SK-N-SH treated with all-trans-retinoic acid at 6 μM for 48 hours (cell line): Measurements from ENCODE around the gene HOXC5.

Source experiments
- ATAC-seq: fragments of 200-7000 bp; cut with Tn5 transposase; 3 replicates; pipeline ENCODE4 v1.9.1; 2020; ENCODE audit warnings: mild to moderate bottlenecking, moderate library complexity
- ARNTL ChIP-seq: fragments of 450-650 bp; formaldehyde crosslinking; IDR thresholded peaks from 2 replicates; pipeline ENCODE4 v1.5.0; 2020; ENCODE audit warnings: low read depth, mild to moderate bottlenecking, moderate library complexity, borderline replicate concordance
- BACH2 ChIP-seq: fragments of 250-450 bp; sonication (Bioruptor Pico); IDR thresholded peaks from 2 replicates; pipeline ENCODE4 v1.9.0; 2021; ENCODE audit warnings: mild to moderate bottlenecking, borderline replicate concordance
- CSDC2 ChIP-seq: fragments of 250-450 bp; sonication (Bioruptor Pico); IDR thresholded peaks from 2 replicates; pipeline ENCODE4 v1.5.0; 2020; ENCODE audit warnings: mild to moderate bottlenecking, moderate library complexity
- CSRNP3 ChIP-seq: fragments of 250-450 bp; sonication (Bioruptor Pico); IDR thresholded peaks from 2 replicates; pipeline ENCODE4 v1.5.1; 2021; ENCODE audit warnings: mild to moderate bottlenecking, moderate library complexity
- ESRRG ChIP-seq: fragments of 250-450 bp; sonication (Bioruptor Pico); IDR thresholded peaks from 2 replicates; pipeline ENCODE4 v1.6.1; 2021; ENCODE audit warnings: mild to moderate bottlenecking
- GLIS3 ChIP-seq: fragments of 250-450 bp; sonication (Bioruptor Pico); IDR thresholded peaks from 2 replicates; pipeline ENCODE4 v1.5.0; 2020; ENCODE audit warnings: mild to moderate bottlenecking, moderate library complexity
- ISL1 ChIP-seq: fragments of 250-450 bp; sonication (Bioruptor Pico); IDR thresholded peaks from 2 replicates; pipeline ENCODE4 v2.1.2; 2022; ENCODE audit warnings: mild to moderate bottlenecking, moderate library complexity
- PATZ1 ChIP-seq: fragments of 250-450 bp; sonication (Bioruptor Pico); IDR thresholded peaks from 2 replicates; pipeline ENCODE4 v1.8.0; 2020; ENCODE audit warnings: mild to moderate bottlenecking, moderate library complexity, borderline replicate concordance
- PPARA ChIP-seq: fragments of 250-450 bp; sonication (Bioruptor Pico); IDR thresholded peaks from 2 replicates; pipeline ENCODE4 v1.5.0; 2020; ENCODE audit warnings: mild to moderate bottlenecking, borderline replicate concordance
- RARB ChIP-seq: fragments of 250-450 bp; sonication (Bioruptor Pico); IDR thresholded peaks from 2 replicates; pipeline ENCODE4 v1.8.0; 2021; ENCODE audit warnings: mild to moderate bottlenecking, moderate library complexity
- TCF4 ChIP-seq: fragments of 250-450 bp; sonication (Bioruptor Pico); IDR thresholded peaks from 2 replicates; pipeline ENCODE4 v1.8.0; 2021; ENCODE audit warnings: mild to moderate bottlenecking, moderate library complexity, borderline replicate concordance
- TOX ChIP-seq: fragments of 250-450 bp; sonication (Bioruptor Pico); IDR thresholded peaks from 2 replicates; pipeline ENCODE4 v1.8.0; 2021; ENCODE audit warnings: mild to moderate bottlenecking, moderate library complexity, borderline replicate concordance
- TSHZ2 ChIP-seq: fragments of 250-450 bp; sonication (Bioruptor Pico); IDR thresholded peaks from 2 replicates; pipeline ENCODE4 v1.5.0; 2020; ENCODE audit warnings: mild to moderate bottlenecking, moderate library complexity
- ZC3H10 ChIP-seq: fragments of 250-450 bp; sonication (Bioruptor Pico); IDR thresholded peaks from 2 replicates; pipeline ENCODE4 v1.5.1; 2021; ENCODE audit warnings: mild to moderate bottlenecking, moderate library complexity
- ZFP3 ChIP-seq: fragments of 250-450 bp; sonication (Bioruptor Pico); IDR thresholded peaks from 2 replicates; pipeline ENCODE4 v1.5.0; 2020; ENCODE audit warnings: mild to moderate bottlenecking, moderate library complexity
- ZFP30 ChIP-seq: fragments of 450-650 bp; formaldehyde crosslinking; IDR thresholded peaks from 2 replicates; pipeline ENCODE4 v1.5.0; 2022; ENCODE audit warnings: mild to moderate bottlenecking, moderate library complexity
- ZNF565 ChIP-seq: fragments of 450-650 bp; formaldehyde crosslinking; conservative IDR thresholded peaks from 2 replicates; pipeline ENCODE4 v1.5.0; 2020; ENCODE audit warnings: low read depth, mild to moderate bottlenecking, moderate library complexity
- ZNF70 ChIP-seq: fragments of 450-650 bp; formaldehyde crosslinking; IDR thresholded peaks from 2 replicates; pipeline ENCODE4 v1.5.0; 2020; ENCODE audit warnings: mild to moderate bottlenecking, moderate library complexity
- ZNF8 ChIP-seq: fragments of 450-650 bp; formaldehyde crosslinking; IDR thresholded peaks from 2 replicates; pipeline ENCODE4 v1.5.0; 2020; ENCODE audit warnings: mild to moderate bottlenecking, moderate library complexity

The HOXC5 gene

DNA sequence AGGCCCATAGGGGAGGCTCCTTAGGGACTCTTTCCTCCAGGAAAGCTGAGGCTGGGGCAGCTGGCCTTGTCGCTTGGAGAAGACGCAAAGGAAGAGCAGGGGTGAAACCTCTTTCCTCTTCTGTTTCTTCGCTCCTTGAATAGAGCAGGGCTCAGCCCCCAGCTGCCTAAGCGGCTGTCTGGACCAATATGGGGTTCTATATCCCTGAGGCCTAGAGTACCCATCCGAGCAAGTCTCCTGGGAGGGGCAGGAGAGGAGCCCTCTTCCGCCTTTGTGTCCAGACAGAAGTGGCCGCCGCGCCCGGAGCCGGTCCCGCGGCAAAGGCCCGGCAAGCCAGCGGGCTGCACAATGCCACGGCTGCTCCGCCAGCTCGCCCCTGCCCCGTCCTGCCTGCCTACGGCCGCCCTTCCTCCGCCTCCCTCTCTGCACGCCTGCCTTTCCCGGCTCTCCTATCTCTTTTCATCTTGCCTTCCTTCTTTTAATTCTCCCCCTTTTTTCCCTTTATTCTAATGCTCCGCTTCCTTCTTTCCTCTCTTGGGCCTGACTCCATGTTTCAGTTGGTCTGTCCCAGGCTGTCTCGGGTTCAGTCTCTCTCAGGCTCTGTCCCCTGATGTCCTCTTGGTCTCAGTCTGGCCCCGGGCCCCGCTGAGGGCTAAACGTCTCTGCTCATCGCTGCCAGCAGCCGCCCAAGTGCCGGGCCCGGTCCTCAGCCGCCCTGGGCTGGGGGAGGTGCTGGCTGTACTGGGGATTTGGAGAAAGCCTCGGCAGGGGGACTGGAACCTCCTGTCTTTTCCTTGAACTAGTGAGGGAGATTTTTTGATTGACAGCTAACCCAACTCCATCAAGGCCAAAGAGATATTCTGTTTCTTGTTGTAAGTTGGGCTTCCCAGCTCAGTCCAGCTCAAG lies 35.4 kb upstream of the HOXC5 start (continued):
- TF ChIP-seq BACH2, result no peak
- no peak for TF ChIP-seq TCF4
- no peak for TF ChIP-seq GLIS3
- no peak for TF ChIP-seq ZNF565 (CRISPR knock-in tag)
- TF ChIP-seq ESRRG (CRISPR knock-in tag), result no peak

DNA sequence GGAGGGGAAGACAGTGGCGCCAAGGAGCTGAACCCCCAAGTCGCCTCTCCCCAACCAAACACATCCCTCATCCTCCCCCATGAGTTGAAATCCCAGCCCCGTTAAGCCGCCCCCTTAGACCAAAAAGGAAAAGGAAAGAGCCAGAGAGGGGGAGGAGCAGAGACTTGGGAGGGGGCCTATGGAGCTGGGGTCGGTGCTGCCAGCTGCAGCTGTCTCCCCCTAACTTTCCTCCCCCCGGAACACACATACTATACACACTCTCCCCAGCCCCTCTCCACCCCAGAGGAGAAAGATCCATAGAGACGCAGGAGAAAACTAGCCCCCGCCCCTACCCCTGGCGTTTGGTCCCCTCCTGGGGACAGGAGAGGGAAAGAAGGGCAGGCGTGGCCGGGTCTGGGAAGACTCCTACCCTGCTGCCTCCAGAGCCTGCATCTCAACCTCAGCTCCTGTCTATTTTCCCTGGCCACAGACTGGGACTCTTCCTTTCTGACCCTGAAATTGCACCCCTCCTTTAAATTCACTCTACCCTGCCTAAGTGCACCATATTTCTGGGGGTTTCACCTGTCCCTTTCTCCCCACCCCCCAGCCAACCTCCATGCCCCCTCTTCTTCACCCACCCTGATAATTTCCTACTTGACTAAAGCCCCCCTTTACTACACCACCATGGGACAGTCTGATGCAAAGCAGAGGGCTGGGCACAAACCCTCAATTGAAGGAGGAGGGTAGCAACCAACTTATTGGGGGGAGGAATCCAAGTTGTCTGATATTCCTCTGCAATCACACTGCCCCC lies 34.5 kb upstream of the HOXC5 start:
- TF ChIP-seq BACH2 (no peak), ZC3H10 (no peak), CSDC2 (CRISPR knock-in tag) (no peak), PPARA (CRISPR knock-in tag) (no peak), ZNF70 (no peak)
- no peak for ATAC-seq

DNA sequence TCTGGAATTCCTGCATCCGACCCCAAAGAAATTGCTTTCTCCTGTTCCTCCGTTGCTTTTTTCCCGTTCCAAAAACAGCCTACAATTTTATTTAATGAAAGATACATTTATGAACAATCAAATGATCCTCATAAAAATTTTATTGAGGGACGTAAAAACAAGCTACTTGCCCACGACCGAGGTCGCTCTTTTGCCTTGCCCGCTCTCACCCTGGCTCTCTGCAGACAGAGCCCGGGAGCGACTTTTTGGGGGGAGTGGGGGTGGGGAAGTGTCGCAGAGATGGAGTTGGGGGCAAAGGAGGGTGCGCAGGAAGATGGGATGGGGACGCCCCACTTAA lies 34.0 kb upstream of the HOXC5 start:
- ATAC-seq, result no peak

DNA sequence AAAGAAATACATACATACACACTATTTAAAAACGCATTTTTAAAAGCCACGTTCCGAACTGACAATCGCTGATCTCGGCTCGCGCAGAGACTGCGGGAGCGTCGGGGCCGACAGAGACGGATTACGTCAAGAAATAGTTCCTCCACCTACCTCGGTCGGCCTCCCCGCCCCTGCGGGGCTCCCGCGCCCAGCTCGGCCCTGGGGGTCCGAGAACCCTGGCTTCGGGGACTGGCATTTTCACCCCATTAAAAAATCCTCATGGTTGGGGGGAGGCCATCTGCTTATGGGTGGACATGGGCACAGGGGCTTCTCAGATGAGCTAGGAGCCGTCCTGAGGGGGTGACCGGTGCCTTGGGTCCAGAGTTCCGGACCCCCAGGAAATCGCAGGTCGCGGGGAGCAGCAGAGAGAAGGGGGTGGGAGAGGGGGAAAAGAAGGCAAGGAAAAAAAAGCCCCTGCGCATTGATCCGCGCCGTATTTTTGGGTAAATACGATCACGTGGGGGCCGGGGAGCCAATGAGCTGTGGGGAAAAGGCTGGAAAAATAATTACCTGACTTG lies 33.2 kb upstream of the HOXC5 start:
- peak; percentile 64 for ATAC-seq
- TF ChIP-seq PATZ1 (CRISPR knock-in tag) (0 out of 2 replicates have a peak, but pooled peaks have one; percentile 12), ZFP3 (peak; percentile 72), ZNF70 (no peak), CSDC2 (CRISPR knock-in tag) (no peak)

More for the DNA sequence above, 34.0 kb upstream of the HOXC5 start:
- no peak for TF ChIP-seq ZFP30 (CRISPR knock-in tag)
- TF ChIP-seq ISL1 (CRISPR knock-in tag), result no peak
- no peak for TF ChIP-seq RARB (CRISPR knock-in tag)
- TF ChIP-seq TCF4, result no peak
- TF ChIP-seq ZNF565 (CRISPR knock-in tag), result no peak
- TF ChIP-seq ZNF8 (CRISPR knock-in tag), result no peak
- TF ChIP-seq TSHZ2 (CRISPR knock-in tag), result no peak

GRCh38 chr12:54000116-54001114 lies 32.4 kb upstream of the HOXC5 start, which contains the start of gene HOXC9:
TSS of gene HOXC9 (plus strand) at chr12:54000161. CDS start at chr12:54000189, 28 bp downstream.
- ATAC-seq, result peak; percentile 61
- TF ChIP-seq PATZ1 (CRISPR knock-in tag), result 0 out of 2 replicates have a peak, but pooled peaks have one; percentile 12
- no peak for TF ChIP-seq ZNF70
- 0 out of 2 replicates have a peak, but pooled peaks have one; percentile 16 for TF ChIP-seq TSHZ2 (CRISPR knock-in tag)
- no peak for TF ChIP-seq CSRNP3
- no peak for TF ChIP-seq ZFP3
- TF ChIP-seq ZNF8 (CRISPR knock-in tag), result no peak
- no peak for TF ChIP-seq ZFP30 (CRISPR knock-in tag)
- TF ChIP-seq ARNTL (CRISPR knock-in tag), result no peak
- no peak for TF ChIP-seq TOX (CRISPR knock-in tag)
- TF ChIP-seq RARB (CRISPR knock-in tag), result no peak
- no peak for TF ChIP-seq ZNF565 (CRISPR knock-in tag)
